ENCODE measurements around the gene NUP133. TPM values are rescaled to one million over a fixed set of nuclear protein-coding genes. Genes with fewer than 3 reads are reported as not detected.
"Not testable (repeated sequence)": the region's sequence is repeated elsewhere in the genome, so short reads cannot be mapped to it uniquely, and the experiment has no call there.

NUP133 gene
- polyA plus RNA-seq, 3 donors, result 9.0 to 12.8 (median 12.4) TPM

GRCh38 chr1:229420224-229420623 is 87.9 kb downstream of the NUP133 start:
- Mint-ChIP-seq H3K4me1 (no peaks in the 10 kb centered on the region), H3K27ac (no peak overlapping the region), H3K27me3 (ENCODE audit: low read depth in 3 of 3) (peaks cover 9 to 30% (median 27%) of the 10 kb centered on the region in 3 donors), H3K9me3 (peaks cover 0 to 14% (median 10%) of the 10 kb centered on the region in 7 donors), H3K36me3 (peaks cover 0 to 1% of the 10 kb centered on the region in 2 donors), H3K4me3 (peak overlapping the region in 1 of 2 donors; percentile 32)
- no peaks in the 10 kb centered on the region for H3K27me3 ChIP-seq (ENCODE audit: control insufficient read depth in 2 of 2, insufficient read depth in 2 of 2, low read length in 2 of 2)
- H3K4me3 ChIP-seq (replicated peaks in 1 of 3; ENCODE audit: low read depth in 2 of 3, low read length in 3 of 3), result no peak overlapping the region
- H3K27ac ChIP-seq (ENCODE audit: low read depth in 1 of 2, low read length in 2 of 2), result no peak overlapping the region
- no peaks in the 10 kb centered on the region for H4K20me1 ChIP-seq (ENCODE audit: insufficient read depth, low read length)
- H3K9ac ChIP-seq (ENCODE audit: insufficient read depth, low read length, poor library complexity, severe bottlenecking), result no peak overlapping the region
- H2AFZ ChIP-seq (ENCODE audit: insufficient read depth, low read depth, low read length, poor library complexity, severe bottlenecking), result no peak overlapping the region
- no peak for DNase-seq
- intact Hi-C loops (cut with micrococcal nuclease), result no loop called here
- H3K79me2 ChIP-seq (ENCODE audit: insufficient read depth, low read length), result no peaks in the 10 kb centered on the region
- H3K4me2 ChIP-seq (replicated peaks; ENCODE audit: extremely low read depth, low read length, poor library complexity, severe bottlenecking), result no peak overlapping the region
- H3K9me3 ChIP-seq (replicated peaks in 1 of 2; ENCODE audit: control insufficient read depth in 1 of 2, insufficient read depth in 1 of 2, low read length in 2 of 2), result no peaks in the 10 kb centered on the region
- no peaks in the 10 kb centered on the region for H3K36me3 ChIP-seq (replicated peaks in 1 of 2; ENCODE audit: control insufficient read depth in 1 of 2, insufficient read depth in 2 of 2, low read length in 2 of 2)
- no peak for TF ChIP-seq CTCF (IDR thresholded peaks at IDR 0.05)
- WGBS (ENCODE audit: insufficient coverage), result 93% methylated on average over 3 of the region's 11 CpGs
- H3K4me1 ChIP-seq (ENCODE audit: control insufficient read depth in 1 of 2, insufficient read depth in 2 of 2, low read length in 2 of 2), result peaks cover 0 to 3% of the 10 kb centered on the region in 2 donors

GRCh38 chr1:229418586-229418985 is 89.6 kb downstream of the NUP133 start:
- H3K36me3 Mint-ChIP-seq; H2AFZ ChIP-seq (ENCODE audit: insufficient read depth, low read depth, low read length, poor library complexity, severe bottlenecking); DNase-seq; H3K9ac ChIP-seq (ENCODE audit: insufficient read depth, low read length, poor library complexity, severe bottlenecking); H3K27ac ChIP-seq (ENCODE audit: low read depth in 1 of 2, low read length in 2 of 2); H3K79me2 ChIP-seq (ENCODE audit: insufficient read depth, low read length); H3K9me3 ChIP-seq (replicated peaks in 1 of 2; ENCODE audit: control insufficient read depth in 1 of 2, insufficient read depth in 1 of 2, low read length in 2 of 2); intact Hi-C loops (cut with micrococcal nuclease); H4K20me1 ChIP-seq (ENCODE audit: insufficient read depth, low read length); H3K27me3 ChIP-seq (ENCODE audit: control insufficient read depth in 2 of 2, insufficient read depth in 2 of 2, low read length in 2 of 2); H3K36me3 ChIP-seq (replicated peaks in 1 of 2; ENCODE audit: control insufficient read depth in 1 of 2, insufficient read depth in 2 of 2, low read length in 2 of 2); H3K27ac Mint-ChIP-seq; H3K4me1 ChIP-seq (ENCODE audit: control insufficient read depth in 1 of 2, insufficient read depth in 2 of 2, low read length in 2 of 2); H3K4me3 ChIP-seq (replicated peaks in 1 of 3; ENCODE audit: low read depth in 2 of 3, low read length in 3 of 3); H3K4me2 ChIP-seq (replicated peaks; ENCODE audit: extremely low read depth, low read length, poor library complexity, severe bottlenecking); H3K9me3 Mint-ChIP-seq; H3K4me3 Mint-ChIP-seq; H3K4me1 Mint-ChIP-seq: not testable (repeated sequence)
- peaks cover 3 to 20% (median 18%) of the 10 kb centered on the region in 3 donors for H3K27me3 Mint-ChIP-seq (ENCODE audit: low read depth in 3 of 3)
- 90% methylated on average over 4 of the region's 6 CpGs for WGBS (ENCODE audit: insufficient coverage)

- DNase-seq, result not testable (repeated sequence)
- Mint-ChIP-seq H3K4me1 (peaks cover 29% of the 10 kb centered on the region), H3K27ac (peak overlapping the region in 2 of 7 donors; percentile 2 to 25)
Observed at GRCh38 chr1:229412810-229413209, 95.3 kb downstream of the NUP133 start.

More at GRCh38 chr1:229412810-229413209, 95.3 kb downstream of the NUP133 start:
- H3K27me3 ChIP-seq (ENCODE audit: control insufficient read depth in 2 of 2, insufficient read depth in 2 of 2, low read length in 2 of 2), result peaks cover 10 to 37% of the 10 kb centered on the region in 2 donors
- H4K20me1 ChIP-seq (ENCODE audit: insufficient read depth, low read length); H3K9ac ChIP-seq (ENCODE audit: insufficient read depth, low read length, poor library complexity, severe bottlenecking); H3K36me3 Mint-ChIP-seq; H3K9me3 ChIP-seq (replicated peaks in 1 of 2; ENCODE audit: control insufficient read depth in 1 of 2, insufficient read depth in 1 of 2, low read length in 2 of 2); H3K9me3 Mint-ChIP-seq; H3K27ac ChIP-seq (ENCODE audit: low read depth in 1 of 2, low read length in 2 of 2); H3K79me2 ChIP-seq (ENCODE audit: insufficient read depth, low read length); H3K4me3 ChIP-seq (replicated peaks in 1 of 3; ENCODE audit: low read depth in 2 of 3, low read length in 3 of 3); intact Hi-C loops (cut with micrococcal nuclease); H3K36me3 ChIP-seq (replicated peaks in 1 of 2; ENCODE audit: control insufficient read depth in 1 of 2, insufficient read depth in 2 of 2, low read length in 2 of 2); H3K4me3 Mint-ChIP-seq; H2AFZ ChIP-seq (ENCODE audit: insufficient read depth, low read depth, low read length, poor library complexity, severe bottlenecking); H3K4me2 ChIP-seq (replicated peaks; ENCODE audit: extremely low read depth, low read length, poor library complexity, severe bottlenecking): not testable (repeated sequence)
- WGBS (ENCODE audit: insufficient coverage), result 100% methylated on average over 3 of the region's 5 CpGs
- H3K27me3 Mint-ChIP-seq (ENCODE audit: low read depth in 3 of 3), result peaks cover 30 to 53% (median 40%) of the 10 kb centered on the region in 3 donors
- H3K4me1 ChIP-seq (ENCODE audit: control insufficient read depth in 1 of 2, insufficient read depth in 2 of 2, low read length in 2 of 2), result peaks cover 32 to 35% of the 10 kb centered on the region in 2 donors
